HG02938 (cell line): Measurements from ENCODE around the gene SMIM17.

Experiments used
- ATAC-seq: cut with Tn5 transposase; IDR thresholded peaks from one replicate; pipeline ENCODE4 v1.9.1; 2021; ENCODE audit warnings: mild to moderate bottlenecking, moderate library complexity; ENCODE audit not compliant: unreplicated experiment

SMIM17 gene

DNA sequence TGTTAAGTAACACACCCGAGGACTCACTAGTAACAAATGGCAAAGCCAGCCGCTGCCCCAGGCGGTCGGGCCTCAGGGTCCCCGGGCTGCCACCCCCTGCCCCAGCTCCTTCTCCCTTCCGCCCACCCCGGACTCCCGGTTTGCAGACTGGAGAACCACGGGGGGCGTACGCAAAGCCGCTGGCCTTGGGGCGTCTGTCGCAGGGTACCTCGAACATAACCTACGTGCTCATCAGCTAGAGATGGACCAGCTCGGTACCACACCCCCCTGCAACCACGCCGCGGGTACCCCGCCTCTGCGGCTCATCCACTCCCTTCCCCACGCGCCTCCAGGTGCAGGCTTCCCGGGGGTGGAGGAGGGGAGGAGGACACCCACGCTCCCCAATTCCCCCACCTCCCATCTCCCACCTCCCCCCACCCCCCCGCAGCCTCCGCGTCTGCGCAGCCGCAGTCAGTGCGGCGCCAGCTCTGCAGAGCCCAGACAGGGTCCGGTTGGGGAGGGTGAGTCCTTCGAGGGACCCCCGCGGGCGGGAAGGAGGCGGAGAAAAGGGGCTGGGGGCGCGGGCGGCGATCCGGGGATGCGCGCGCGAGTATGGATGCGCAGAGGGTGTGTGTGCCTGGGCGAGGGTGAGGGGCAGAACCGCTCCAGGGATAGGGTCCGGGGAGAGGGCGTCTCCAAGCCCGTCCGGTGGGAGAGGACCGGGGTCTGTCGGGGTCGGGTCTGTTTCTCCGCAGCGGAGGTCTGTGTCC lies at the start of gene SMIM17:
TSS of gene SMIM17 (plus strand) at position 449 of the 749 bp plus-strand sequence. CDS start 2,509 bp downstream, outside the sequence.
- no peak for ATAC-seq

DNA sequence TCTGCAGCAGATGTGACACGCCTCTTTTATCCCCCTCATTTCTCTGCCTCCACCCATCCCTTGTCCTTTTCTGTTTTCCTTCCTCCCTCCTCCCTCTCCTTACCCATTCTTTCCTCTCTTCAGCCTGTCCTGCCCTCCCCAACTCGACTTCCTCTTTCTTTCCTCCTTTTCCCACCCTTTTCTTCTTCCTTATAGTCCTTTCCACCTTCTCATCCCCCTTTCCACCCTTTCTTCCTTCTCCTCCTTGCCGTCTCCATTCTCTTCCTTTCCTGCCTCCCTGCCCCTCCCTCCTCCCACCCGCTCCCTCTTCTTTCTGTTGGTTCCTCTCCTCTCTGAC lies 48.5 kb upstream of the SMIM17 start:
- ATAC-seq, result no peak

DNA sequence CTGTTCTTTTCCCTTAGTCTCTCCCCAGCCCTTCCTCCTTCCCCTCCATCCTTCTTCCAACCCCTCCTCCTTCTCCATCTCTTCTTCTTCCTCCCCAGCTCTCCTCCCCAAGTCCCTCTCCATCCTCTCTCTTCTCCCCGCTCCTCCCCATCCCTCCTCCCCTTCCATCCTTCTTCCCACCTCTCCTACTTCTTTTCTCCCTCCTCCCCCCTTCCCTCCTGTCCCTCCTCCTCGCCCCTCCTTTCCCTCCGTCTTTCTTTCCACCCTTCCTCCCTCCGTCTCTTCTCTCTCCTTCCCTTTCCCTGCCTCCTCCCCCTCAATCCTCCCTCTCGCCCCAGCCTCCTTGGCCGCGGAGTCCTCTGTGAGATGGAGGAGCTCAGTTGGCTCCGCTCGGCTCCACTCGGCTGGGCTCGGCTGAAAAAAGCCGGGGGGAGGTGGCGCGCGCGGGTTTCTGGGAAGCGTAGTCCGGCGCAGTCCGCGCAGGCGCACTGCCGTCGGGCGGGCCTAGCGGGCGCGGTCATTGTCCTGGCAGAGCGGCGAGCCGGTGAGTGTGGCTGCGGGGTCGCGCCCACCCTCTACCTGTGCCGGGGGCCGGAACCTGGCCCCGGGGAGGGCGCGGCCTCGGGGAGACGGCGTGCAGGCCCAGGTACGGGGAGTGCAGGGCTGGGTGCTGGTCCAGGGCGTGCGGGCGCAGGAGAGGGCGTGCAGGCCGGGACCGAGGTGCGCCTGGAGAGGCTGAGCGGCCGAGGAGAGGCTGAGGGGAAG lies 48.0 kb upstream of the SMIM17 start, which contains the start of gene ZNF71:
TSS of gene ZNF71 (plus strand) at position 520 of the 765 bp plus-strand sequence. CDS start 6,257 bp downstream, outside the sequence.
- ATAC-seq, result peak; percentile 79

DNA sequence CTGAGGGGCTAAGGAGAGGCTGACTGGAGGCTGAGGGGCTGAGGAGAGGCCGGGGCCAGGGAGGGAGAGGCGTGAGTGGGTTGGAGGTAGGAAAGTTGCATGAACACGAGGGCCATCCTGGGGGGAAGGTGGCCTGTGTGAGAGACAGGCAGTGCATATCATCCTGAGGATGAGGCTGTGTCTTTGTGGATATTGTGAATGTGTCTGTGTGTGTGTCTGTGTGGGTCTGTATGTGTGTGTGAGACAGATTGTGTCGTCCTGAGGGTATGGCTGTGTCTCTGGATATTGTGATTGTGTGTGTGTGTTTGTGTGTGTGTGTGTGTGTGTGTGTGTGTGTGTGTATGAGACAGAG lies 47.4 kb upstream of the SMIM17 start:
- ATAC-seq, result no peak

DNA sequence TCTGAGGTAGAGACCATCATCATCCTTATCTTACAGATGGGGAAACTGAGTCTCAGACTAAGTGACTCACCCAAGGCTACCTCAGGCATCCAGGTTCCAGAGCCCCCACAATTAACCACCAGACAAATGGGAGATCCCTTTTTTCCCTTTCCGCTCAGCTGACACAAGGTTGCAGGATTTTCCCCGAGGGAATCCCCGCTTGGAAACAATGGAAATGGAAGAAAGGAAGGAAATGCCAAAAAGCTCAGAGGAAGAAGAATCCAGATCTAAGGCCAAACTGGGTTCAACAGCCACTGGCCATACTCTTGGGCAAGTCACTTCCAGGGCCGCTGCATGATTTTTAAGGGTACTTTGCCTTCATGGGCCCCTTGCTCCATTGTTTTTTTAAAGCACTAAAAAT lies 46.3 kb upstream of the SMIM17 start:
- no peak for ATAC-seq

DNA sequence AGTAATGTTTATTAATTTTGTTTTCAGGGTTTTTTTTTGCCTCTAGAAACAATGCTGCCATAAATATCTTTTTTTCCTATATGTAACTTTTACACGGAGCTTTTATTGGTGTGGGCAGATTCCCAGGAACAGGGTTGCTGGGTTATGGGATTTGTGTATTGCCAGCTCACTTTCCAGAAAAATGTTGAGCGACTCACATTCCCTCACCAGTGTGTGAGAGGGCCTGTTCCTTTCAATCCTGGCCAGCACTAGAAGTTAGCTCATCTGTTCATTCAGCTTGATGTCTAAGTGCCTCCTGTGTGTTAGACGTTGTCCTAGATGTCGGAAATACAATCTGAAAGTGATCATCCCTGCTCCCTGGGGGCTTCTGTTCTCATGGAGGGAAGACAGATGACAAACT lies 45.3 kb upstream of the SMIM17 start:
- ATAC-seq, result no peak

DNA sequence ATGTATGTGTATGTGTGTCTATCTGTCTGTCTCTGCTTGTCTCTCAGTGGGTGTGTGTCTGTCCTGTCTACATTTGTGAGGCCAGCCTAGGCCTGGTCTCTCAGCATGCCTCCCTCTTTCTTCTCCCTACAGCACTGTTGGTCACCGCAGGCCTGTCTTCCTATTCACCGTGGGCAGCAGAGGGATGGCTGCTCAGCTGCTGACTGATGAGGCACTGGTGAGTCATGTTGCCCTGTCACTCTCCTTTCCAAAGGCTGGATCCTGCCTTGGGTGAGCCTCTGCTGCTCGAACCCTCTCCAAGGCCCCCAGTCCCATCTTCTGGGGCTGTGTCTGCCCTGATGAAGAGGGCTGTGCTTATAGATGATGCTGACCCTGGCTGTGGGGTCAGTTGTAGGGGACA lies 41.6 kb upstream of the SMIM17 start:
- ATAC-seq, result no peak

DNA sequence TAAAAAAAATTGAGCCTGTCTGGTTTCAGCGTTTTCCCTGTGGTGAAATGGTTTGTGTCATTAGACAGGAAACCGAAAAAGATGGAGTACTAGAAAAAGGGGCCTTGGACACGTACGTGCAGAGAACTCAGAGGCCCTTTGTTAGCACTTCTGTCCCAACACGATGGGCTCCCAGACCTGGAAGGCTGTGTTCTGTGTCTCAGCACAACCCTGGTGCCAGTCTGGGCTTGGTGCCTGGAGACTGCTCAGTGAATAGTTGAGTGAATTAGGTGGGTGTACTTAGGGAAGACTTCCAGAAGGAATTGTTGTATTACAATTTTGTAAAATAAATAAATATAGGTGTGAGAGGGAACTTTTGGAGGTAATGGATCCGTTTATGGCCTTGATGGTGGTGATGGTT lies 39.1 kb upstream of the SMIM17 start:
- no peak for ATAC-seq

DNA sequence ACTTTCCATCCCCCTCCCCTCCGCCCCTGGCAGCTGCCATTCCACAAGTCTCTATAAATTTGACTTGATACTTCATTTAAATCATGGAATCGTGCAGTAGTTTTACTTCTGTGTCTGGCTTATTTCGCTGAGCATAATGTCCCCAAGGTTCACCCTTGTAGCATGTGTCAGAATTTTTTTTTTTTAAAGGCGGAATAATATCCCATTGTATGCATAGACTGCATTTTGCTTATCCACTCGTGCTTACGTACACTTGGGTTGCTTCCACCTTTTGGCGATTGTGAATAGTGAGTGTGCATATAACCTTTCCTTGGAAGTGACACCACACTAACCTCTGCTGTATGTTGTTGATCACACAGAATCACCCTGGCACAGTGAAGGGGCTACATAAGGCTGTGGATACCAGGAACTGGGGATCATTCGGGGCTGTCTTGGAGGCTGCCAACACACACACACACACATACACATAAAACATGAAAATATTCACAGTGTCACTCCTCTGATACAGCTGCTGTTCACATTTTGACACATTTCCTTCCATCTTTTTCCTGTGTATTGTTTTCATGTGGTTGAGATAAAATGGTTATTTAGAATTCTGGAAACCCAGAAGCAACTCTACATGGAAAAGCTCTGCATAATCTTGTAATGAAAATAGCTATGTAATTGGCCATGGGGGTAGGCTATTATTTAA lies 34.5 kb upstream of the SMIM17 start:
- no peak for ATAC-seq

DNA sequence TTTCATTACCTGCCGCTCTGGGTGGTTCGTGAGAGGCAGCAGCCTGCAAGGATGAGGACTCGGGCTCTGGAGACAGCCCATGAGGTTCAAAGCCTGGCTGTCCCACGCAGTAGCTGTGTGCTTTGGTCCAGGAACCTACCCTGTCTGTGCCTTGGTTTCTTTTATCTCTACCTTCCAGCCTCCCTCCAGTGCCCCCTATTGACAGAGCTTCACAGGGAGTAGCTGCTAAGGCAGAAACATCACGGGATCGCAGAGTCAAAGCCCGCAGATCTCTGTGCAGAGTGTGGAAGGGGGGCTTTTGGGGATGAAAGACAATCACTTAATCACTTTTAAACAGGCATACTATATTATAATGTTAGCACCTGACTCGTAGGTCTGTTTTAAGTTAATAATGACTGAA lies 31.7 kb upstream of the SMIM17 start:
- no peak for ATAC-seq

DNA sequence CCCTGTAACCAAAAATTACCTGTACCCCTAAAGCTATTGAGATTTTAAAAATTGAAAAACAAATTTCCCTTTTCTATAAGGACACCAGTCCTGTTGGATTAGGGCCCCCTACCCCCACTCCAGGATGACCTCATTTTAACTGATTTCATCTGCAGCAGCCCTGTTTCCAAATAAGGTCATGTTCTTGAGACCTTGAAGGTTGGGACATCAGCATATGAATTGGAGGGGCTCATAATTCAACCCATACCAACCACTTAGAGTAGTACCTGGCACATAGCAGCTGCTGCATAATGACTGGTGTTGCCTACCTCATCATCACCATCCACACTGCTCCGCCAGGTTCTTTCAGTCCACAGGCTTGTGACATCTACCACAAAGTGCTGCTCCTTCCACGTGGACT lies 30.2 kb upstream of the SMIM17 start:
- ATAC-seq, result no peak

DNA sequence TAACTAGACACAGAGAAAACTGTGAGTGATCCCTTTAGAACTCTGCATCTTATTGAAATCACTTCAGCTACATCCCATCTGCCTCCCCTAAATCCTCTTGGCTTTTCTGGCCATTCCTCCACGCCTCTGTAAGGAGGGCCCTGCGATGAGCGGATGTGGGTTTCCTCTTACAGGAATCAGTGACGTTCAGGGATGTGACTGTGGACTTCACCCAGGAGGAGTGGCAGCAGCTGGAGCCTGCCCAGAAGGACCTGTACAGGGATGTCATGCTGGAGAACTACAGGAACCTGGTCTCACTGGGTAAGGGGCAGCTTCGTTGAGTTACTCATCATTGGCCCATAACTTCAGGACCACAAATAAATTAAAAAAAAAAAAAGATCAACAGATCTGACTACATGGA lies 29.3 kb upstream of the SMIM17 start:
- ATAC-seq, result no peak

DNA sequence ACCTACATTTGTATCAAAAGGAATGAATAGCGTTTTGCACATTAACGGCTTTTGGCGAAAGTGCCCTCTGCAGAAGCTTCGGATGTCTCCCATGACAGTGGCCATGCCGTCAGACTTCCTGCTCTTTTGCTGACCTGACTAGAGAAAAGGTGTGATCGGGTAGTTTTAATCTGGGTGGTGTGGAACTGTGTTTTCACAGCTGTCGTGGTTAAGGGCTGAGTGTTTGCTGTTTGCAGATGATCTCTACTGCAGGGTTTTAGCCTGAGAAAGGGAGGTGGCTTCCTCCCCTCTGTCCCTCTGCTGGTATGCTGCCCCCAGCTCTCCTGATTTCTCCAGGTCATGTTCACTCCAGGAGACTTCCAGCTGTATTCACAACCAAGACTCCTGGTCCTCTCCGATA lies 25.4 kb upstream of the SMIM17 start:
- ATAC-seq, result no peak

DNA sequence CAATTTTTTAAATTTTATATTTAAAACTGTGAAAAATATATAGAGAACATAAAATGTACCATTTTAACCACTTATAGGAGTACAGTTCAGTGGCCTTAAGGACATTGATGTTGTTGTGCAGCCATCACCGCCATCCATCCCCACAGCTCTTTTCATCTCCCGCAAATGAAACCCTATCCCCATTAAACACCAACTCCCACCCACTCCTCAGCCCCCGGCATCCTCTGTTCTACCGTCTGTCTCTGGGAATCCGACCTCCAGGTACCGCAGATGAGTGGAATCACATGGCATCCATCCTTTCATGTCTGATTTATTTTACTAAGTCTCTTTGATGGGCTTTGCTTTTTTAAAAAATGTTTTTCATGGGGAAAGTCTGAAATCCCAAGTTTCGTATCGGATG lies 23.8 kb upstream of the SMIM17 start:
- no peak for ATAC-seq

DNA sequence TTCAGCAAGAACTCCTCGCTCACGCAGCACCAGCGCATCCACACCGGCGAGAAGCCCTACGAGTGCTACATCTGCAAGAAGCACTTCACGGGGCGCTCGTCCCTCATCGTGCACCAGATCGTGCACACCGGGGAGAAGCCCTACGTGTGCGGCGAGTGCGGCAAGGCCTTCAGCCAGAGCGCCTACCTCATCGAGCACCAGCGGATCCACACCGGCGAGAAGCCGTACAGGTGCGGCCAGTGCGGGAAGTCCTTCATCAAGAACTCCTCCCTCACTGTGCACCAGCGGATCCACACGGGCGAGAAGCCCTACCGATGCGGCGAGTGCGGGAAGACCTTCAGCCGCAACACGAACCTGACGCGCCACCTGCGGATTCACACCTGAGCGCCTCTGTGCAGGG lies 20.6 kb upstream of the SMIM17 start:
- ATAC-seq, result no peak

DNA sequence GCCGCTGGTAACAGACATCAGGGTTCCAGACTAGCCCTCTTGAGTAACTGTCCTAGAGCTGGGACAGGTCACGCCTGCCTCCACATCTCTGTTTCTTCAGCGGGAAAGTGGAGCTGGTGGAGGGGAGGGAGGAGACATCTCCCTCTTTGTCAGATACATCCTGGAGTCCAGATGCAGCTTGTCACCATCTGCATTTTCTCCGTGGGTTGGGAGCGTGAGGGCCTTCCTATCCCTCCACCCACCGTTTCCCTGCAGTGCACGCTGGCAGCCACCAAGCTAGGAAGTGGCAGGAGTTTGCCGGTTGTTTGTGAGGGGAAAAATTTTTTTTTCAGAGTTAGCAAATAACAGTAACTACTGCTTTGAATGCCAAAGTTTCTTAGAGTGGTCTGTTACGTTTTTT lies 20.0 kb upstream of the SMIM17 start:
- no peak for ATAC-seq

DNA sequence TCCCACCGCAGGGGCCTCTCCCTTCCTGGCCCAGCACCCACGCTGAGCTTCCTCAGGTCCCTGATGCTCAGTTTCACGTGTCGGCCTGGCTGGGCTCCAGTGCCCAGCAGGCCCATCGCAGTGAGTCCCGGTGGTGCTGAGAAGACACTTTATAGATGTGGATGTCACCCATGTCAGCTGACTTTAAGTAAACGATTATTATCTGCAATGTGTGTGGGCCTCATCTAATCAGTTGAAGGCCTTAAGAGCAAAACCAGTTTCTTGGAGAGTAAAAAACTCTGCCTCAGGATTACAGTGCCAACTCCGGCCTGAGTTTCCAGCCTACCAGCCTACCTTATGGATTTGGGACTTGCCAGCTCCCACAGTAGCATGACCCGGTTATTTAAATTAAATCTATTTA lies 17.3 kb upstream of the SMIM17 start:
- no peak for ATAC-seq

DNA sequence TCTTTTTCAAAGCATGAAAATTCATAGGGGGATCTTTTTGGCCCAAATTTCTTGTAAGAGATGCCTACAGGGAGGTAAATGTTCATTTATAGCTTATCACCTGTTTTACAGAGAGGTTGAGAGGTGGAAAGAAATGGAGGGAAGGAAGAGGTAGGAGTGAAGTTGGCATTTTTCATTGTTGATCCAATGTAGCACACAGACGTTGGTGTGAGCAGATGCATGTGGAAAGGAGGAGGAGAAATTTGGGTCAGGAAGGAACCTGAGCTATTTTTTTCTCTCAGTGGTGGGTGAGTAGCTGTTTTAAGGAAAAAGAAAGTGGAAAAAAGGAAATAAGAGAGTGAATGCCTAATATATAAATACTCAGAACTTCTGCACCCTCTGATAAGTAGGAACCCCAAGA lies 9.9 kb upstream of the SMIM17 start:
- no peak for ATAC-seq

DNA sequence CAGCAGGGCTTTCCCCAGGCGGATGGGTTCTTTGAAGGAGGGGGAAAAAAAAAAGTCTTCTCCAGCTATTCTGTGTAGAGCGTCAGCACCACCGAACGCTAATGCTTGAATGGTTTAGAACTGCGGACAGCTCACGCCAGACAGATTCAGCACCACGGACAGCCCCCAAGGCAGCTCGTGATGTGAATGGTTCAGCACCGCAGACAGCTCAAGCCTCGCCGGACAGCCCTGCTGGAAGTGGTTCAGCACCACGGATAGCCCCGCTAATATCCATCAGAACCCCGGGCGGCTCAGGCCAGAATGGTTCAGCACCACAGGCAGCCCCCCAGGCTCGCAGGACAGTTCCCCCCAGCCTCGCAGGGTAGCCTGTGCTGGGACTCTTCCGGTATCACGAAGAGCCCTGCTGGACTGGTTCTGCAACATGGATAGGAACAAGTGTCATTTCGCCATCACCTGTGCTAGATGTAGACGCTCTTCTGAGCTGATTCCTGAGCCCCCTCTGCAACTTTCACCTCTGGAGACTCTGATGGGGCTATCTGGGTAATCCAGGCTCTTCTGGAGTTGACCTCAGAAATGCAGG lies 4.9 kb upstream of the SMIM17 start:
- no peak for ATAC-seq

DNA sequence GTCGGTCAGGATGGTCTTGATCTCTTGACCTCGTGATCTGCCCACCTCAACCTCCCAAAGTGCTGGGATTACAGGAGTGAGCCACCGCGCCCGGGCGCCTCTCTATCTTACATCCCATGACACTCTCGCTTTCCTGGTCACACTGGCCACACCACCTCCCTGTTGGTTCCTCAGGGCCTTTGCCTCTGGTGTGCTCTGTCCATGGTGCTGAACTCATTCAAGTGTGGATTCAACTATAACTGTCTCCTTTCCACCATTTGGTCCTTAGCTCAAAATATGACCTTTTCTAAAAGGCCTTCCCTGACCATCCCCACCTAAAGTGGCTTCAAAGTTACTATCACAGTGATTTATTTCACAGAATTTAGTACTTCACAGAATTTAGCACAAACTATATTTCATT lies 3.7 kb upstream of the SMIM17 start:
- no peak for ATAC-seq

DNA sequence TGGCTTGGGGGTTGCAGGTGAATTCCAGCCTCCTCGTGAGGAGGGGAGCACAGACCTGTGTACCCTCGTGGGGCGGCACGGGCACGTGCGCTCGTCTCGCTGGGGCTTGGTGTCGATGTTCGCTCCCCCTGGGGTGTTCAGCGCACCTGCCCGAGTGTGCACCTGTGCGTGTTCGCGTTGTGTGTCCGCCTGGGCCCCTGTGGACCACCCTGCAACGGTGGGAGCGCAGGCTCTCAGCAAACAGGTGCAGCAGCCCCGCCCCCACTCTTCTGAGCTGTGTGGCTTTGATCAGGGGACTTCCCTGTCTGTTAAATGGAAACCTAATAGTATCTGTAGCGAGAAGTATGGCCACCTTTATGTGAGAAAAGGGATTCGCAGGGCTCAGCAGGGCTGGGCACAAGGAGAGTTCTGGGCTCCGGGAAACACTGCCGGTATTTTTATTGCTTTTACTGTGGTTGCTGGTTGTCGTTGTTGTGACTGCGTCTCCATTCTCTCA lies 549 bp downstream of the SMIM17 start:
- no peak for ATAC-seq
